Measurements from ENCODE around the gene DCAF16.
A peak's percentile ranks its signal among the peaks of the same experiment; 100 is the strongest.
"Not testable (repeated sequence)": the region's sequence is repeated elsewhere in the genome, so short reads cannot be mapped to it uniquely, and the experiment has no call there.

The DCAF16 gene

GRCh38 chr4:17810260-17811077 lies at the start of gene DCAF16, which contains the start of gene NCAPG:
TSS of gene DCAF16 (minus strand) at chr4:17810757. CDS start at chr4:17804141, 6,616 bp downstream.
TSS of gene NCAPG (plus strand) at chr4:17810979. CDS start at chr4:17811078, 99 bp downstream.
- peak; percentile 95 for DNase-seq

DNA sequence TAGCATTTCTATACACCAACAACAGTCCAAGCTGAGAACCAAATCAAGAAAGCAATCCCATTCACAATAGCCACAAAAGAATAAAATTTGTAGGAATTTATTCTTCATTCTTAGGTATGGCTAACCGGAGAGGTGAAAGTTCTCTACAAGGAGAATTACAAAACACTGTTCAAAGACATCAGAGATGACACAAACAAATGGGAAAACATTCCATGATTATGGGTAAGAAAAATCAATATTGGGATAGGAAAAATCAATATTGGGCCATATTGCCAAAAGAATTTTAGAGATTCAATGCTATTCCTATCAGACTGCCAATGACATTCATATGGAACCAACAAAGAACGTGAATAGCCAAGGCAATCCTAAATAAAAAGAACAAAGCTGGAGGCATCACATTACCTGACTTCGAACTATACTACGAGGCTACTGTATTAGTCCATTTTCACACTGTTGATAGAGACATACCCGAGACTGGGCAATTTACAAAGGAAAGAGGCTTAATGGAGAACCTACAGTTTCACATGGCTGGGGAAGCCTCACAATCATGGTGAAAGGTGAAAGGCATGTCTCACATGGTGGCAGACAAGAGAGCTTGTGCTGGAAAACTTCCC lies 49.3 kb upstream of the DCAF16 start:
- no peak for DNase-seq

DNA sequence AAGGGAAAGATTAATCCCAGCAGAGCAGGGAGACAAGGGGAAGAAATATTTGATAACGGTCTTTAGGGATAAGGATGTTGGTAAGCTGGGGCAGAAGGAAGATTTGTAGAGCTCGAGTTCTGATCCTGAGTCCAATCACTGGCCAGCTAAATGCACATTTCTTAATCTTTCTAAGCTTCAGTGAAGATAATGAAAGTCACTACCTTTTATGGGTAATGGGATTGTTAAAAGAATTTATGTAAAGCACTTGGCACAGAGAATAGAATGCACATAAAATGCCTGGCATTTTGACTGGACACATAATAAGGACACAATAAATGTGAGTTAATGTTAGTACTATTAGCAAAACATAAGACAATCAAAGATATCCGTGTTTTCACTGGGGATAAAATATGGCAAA lies 43.5 kb upstream of the DCAF16 start:
- DNase-seq = no peak

DNA sequence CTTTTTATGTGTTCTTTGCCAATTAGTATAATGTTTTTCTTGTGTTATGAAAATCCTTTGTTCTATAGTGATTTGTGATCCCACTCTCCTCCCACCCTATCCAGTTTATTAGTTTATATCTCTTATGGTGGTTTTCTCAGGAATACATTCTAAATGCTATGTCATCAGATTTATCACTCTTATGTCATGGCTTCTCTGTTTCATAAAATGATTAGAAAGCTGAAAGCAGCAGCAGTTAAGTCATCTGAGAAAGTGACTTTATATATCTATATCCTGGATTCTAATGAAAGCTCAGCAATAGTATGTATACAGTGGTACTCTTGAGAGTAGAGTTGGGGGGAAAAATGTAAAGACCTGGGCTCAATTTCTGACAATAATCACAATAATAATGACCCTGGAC lies 41.4 kb upstream of the DCAF16 start:
- DNase-seq = no peak

GRCh38 chr4:17850295-17850694 lies 39.7 kb upstream of the DCAF16 start:
- DNase-seq = not testable (repeated sequence)

DNA sequence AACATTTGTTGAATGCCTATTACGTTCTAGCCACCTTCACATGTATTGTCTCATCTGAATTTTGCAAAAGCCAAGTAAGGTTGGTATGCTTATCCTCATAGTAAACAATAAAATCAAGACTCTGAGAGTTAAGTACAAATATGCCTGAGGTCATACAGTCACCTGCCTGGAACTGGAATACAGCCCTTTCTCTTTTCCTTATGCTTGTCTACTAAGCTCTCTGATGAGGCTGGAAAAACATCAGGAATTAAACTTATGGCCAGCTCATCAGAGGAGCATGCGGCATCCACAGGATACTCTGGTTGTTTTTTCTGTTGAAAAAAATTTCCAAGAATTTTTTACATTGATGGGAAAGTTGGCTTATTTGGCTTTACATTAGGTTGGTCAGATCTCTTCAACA lies 35.7 kb upstream of the DCAF16 start:
- DNase-seq = no peak

DNA sequence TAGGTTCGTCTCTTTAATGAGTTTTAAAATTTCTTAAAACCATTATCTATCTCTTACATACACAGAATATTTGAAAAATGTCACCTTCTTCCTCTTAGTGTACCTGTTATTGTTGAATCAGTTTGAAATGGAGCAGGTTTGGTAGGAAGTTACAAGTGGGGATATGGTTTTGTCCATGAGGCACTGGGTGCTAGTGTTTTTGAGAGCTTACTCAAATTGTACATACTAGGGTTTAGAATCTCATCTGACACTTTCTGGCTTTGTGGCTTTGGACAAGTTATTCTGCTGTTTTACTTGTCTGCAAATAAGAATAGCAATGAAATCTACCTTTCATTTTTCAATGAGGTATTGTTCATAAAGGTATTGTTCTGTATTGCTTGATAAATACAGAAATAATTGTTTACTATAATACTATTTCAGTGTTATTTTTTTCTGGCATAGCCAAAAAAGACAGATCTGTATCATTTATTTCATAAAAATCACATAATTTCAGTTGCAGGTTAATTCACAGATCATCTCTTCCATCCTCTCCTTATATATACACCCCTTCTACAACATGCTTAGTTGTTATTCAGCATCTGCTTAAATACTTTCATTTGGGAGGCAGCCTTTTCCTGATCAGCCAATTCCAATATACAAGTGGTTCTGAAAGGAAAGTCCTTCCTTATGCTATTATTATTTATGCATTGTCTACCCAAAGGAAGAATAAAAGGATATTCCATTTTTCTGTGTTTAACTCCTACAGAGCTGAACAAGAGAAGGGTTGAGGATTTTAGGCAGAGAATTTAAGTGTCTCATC lies 13.5 kb upstream of the DCAF16 start:
- no peak for DNase-seq

DNA sequence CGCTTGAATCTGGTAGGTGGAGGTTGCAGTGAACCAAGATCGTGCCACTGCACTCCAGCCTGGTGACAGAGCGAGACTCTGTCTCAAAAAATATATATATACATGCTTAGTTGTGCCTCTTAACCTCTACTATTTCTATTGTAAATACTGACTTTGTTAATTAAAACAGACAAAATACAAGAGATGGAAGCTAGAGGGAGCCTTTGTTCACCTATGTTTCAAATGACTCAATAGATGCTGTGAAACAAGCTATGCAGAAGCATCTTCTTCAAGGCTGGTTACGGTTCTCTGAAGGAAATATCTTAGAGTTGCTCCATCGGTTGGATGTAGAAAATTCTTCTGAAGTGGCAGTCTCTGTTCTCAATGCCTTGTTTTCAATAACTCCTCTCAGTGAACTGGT lies 6.5 kb upstream of the DCAF16 start:
- DNase-seq = peak; percentile 5

GRCh38 chr4:17816142-17816541 lies 5.6 kb upstream of the DCAF16 start:
- DNase-seq = no peak

- no peak for DNase-seq
Observed at GRCh38 chr4:17814140-17814539, 3.6 kb upstream of the DCAF16 start.

- DNase-seq = no peak
Observed at GRCh38 chr4:17812801-17813200, 2.2 kb upstream of the DCAF16 start.

GRCh38 chr4:17812125-17812524 lies 1.6 kb upstream of the DCAF16 start:
- DNase-seq = no peak

- no peak for DNase-seq
Observed at GRCh38 chr4:17811078-17811603, 584 bp upstream of the DCAF16 start.

- no peak for DNase-seq
Observed at GRCh38 chr4:17809667-17810066, 890 bp downstream of the DCAF16 start.

DNA sequence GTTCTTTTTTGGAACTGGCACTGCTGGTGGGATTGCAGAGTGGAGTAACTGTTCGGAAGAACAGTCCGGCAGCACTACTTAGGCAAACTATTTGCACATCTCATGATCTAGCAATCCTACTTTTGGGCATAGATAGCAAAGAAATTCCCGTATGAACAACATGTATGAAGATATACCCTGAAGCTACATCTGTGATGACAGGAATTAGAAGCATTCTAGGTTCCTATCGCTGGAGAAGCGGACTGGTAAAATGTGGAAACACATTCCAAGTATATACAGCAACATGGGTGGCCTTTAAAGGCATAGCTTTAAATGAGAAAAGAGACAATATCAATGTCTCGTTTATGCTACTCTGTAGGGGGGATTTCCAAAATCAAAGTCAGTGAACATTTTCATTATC lies 3.1 kb downstream of the DCAF16 start:
- no peak for DNase-seq

DNA sequence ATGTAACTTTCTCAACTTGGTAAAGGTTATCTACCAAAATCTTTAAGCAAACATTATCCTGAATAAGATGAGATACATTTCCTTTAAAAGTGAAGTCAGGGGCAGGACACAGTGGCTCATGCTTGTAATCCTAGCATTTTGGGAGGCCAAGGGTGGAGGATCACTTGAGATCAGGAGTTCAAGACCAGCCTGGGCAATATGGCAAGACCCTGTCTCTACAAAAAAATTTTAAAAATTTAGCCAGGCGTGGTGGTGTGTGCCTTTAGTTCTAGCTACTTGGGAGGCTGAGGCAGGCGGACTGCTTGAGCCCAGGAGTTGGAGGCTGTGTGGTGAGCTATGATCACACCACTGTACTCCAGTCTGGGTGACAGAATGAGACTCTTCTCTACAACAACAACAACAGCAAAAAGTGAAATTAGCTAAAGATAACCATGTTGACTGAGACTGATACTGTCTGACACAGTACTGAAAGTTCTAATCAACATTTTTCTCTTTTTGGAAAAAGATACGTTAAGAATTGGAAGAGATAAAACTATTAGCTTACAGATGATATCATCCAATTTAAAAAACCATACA lies 4.9 kb downstream of the DCAF16 start:
- DNase-seq = no peak

GRCh38 chr4:17797808-17798207 lies 12.7 kb downstream of the DCAF16 start:
- DNase-seq = no peak

- no peak for DNase-seq
Observed at GRCh38 chr4:17794730-17795129, 15.8 kb downstream of the DCAF16 start.

- DNase-seq = peak; percentile 63
Observed at GRCh38 chr4:17788956-17789355, 21.6 kb downstream of the DCAF16 start.

DNA sequence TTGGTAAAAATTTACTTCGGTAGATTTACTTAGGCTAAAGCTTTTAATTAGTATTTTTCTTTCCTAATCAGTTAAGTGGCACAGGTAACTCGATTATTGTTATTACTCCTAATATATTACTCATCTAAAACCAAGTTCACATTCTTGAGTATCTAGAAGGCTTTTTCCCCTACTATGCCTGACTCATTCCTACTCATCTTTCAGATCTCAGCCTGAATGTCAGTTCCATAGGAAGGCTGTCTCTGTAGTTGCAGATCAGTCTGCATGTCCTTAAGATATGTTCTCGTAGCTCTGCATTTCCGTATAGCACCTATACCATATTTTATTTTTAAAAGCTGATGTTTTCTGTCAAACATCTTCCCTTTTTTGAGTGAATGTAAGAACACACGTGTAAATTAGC lies 23.2 kb downstream of the DCAF16 start:
- peak; percentile 60 for DNase-seq

- DNase-seq = no peak
Observed at GRCh38 chr4:17786567-17786966, 24.0 kb downstream of the DCAF16 start.

- DNase-seq = no peak
Observed at GRCh38 chr4:17785858-17786257, 24.7 kb downstream of the DCAF16 start.
